ENCODE data around the gene EPS8. TPM values are rescaled to one million over a fixed set of nuclear protein-coding genes. Genes with fewer than 3 reads are reported as not detected.

EPS8 gene
- 117 TPM for total RNA-seq

DNA sequence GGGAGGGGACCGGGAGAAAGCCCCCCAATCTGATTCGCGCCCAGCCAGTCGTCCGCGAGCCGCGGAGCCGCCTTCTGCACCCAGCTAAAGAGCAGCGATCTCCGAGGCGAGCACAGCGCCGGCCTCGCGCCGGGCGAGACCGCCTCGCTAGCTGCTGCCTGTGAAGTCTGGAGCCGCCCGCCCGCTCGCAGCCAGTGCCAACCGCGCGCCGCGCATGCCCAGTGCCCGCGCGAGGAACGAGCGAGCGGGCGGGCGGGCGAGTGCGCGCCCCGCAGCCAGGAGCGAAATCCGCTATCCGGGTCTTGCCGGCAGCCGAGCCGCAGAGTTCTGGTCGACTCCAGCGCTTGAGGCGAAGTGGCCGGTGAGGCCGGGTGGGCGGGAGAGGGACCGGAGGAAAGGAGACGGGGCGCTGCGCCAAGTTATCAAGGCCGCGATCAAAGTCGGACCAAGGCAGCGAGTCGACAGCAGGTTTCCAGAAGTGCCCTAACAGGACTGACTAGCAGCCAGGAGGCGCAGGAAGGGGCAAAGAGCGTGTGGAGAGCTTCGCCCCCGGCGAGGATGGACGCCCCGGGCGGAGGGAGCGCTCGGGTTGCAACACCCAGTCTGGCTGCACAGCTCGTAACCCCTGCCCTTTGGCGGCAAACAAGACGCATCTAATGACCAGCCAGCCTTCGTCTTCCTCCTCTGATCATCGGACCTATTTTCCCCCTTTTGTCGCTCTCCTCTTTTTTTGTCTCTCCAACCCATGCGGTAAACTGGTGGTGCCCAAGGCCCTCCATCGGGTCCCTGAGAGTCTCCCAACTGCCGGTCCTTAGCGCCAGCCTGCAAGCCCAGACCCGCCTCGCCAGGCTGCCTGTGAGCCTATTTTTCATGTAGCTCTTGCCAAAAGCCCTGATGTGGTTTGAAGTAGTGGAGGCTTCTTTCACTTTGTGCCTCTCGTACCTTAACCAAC is at the start of gene EPS8:
Gene EPS8 (minus strand): TSS at position 169 of the 952 bp plus-strand sequence. CDS start 106,437 bp downstream, outside the sequence.
- intact Hi-C loops (cut with DNase I): no loop called here
- ATAC-seq (peak; percentile 96), DNase-seq (ENCODE audit: low spot score) (peak; percentile 96)

DNA sequence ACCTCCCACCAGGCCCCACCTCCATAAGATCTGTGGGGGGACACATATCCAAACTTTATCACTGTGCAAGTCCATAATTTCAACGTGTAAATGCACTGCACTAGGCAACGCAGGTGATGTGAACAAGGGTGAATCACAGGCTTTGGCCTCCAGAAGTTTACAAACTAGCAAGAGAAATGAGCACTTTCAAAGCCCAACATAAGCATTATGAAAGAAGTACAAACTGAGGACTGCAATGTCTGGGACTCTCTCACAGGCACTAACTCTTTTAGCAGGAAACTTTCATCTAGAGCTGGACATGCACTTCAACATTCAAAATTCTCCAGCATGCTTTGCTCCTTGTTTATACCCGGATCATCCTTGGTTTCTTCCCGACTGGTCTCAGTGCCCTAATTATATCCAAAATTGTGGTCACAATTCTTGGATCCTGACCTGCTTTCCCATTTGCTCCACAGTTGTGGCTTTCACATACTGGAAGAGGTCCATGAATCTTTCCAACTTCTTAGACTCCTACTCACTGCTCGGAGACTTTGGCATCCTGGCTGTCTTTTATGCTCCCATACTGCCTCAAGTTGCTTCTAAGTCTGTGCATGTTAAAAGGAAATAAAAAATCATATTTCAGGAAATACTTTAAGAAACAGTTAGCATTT is 48.1 kb upstream of the EPS8 start:
- DNase-seq (ENCODE audit: low spot score) (no peak), ATAC-seq (peak; percentile 84)
- intact Hi-C loops (cut with DNase I): no loop called here

DNA sequence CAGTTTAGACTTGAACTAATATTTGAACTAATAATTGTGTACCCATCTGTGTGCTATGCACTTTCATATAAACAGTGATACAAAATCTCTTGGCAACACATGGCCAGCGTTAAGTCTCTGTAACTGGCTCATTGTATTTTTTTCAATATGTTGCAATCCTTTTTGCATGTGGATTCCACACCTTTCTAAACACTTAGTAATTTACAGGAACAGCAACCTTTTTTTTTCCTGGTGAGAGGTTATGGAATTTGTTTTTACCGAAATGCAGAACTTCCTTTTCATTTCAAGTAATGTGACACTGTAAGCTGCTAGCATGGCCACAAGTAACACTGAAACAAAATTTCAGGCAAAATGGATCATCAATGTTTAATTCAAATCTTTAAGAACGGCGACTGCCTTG is 45.4 kb upstream of the EPS8 start:
- intact Hi-C loops (cut with DNase I): no loop called here
- ATAC-seq (no peak), DNase-seq (ENCODE audit: low spot score) (no peak)

DNA sequence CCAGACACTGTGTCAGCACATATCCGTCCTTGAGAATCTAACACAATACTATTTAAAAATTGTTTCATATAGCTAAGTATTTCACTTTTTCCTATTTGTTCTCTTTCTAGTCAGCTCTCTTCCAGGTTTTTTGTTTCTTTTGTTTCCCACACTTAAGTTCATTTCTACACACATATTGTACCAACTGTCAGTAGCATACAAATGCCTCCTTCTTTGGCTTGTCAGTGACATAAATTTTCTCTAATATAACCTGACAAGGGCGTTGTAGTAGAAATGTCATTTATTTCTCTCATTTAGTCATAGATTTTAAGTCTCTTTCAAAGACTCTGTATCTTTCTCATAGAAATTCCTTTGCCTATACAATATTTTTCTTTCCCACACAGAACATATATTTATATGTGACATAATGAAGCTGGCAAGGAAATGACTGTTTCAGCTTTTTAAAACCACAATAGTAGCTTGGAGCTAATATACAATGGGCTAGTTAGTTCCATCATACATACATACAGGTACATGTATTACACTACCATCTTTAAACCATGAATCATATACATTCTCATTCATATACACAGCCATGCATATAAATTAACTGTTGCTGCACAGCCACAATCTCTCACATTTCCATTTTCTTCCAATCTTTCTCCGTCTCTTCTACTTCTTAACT is 42.3 kb upstream of the EPS8 start:
- ATAC-seq: no peak
- DNase-seq (ENCODE audit: low spot score): no peak
- intact Hi-C loops (cut with DNase I): no loop called here

DNA sequence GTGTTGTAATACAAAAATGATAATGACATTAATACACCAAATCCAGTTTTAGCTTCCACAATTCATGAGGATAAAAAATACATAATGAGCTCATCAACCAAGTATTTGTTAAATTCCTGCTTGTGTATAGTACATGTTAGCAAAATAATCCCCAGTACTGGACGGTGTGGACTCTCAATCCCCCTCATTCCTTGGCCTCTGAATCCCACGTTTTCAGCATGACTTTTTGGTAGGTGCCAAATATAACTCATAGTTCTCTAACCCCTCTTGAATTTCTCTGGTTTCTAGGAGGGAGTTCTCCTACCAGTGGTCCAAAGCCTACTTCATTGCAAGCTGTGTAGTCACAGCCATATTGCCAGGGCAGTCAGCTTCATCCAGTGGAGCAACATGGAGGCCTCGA is 41.4 kb upstream of the EPS8 start:
- no peak for DNase-seq (ENCODE audit: low spot score)
- ATAC-seq: peak; percentile 49
- intact Hi-C loops (cut with DNase I): no loop called here

DNA sequence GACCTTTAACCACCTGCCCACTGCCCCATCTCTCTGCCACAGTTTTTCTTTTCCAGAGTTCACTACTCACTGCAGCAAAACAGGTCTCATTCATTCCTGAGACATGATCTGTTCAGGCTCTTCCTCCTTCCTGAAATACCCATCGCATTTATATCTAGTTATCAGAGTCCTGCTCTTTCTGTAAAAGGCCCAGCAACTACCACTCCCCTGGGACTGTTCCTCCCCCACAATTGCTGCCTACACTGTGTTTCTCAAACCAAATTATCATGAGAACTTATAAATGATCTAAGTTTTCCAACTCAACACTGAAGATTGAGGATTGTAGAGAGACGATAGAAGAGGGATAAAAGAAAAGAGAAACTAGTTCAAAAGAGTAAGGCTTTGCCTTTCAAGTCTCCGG is 40.8 kb upstream of the EPS8 start:
- ATAC-seq (peak; percentile 26), DNase-seq (ENCODE audit: low spot score) (no peak)
- intact Hi-C loops (cut with DNase I): no loop called here

DNA sequence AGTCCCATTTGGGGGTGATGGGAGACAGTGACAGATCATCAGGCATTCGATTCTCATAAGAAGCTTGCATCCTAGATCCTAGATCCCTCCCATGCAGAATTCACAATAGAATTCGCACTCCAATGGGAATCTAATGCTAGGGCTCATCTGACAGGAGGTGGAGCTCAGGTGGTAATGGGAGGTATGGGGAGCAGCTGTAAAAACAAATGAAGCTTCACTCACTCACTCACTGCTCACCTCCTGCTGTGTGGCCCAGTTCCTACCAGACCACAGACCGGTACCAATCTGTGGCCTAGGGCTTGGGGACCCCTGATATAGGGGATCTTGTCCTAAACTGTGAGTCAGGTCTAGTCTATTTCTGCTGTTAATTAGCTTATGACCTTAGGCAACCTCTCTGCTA is 40.1 kb upstream of the EPS8 start:
- DNase-seq (ENCODE audit: low spot score) (no peak), ATAC-seq (no peak)
- intact Hi-C loops (cut with DNase I): no loop called here

DNA sequence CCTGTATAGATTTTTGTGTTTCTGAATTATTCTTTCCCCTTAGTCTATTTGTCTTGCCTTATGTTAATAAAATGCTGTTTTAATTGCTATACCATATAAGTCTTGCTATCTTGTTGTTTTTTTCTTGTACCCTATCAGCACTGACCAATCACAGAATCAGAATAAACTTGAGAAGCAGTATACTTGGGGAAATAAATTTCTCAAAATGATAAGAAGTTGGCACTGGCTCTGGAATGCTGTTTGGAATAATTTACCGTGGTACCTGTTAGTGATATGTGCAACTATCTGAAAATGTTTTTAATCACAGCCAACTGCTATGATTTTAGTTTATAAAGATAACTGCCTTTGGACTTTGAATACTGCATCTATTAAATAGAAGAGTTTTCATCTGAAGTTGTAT is 37.9 kb upstream of the EPS8 start:
- DNase-seq (ENCODE audit: low spot score): no peak
- intact Hi-C loops (cut with DNase I): no loop called here
- ATAC-seq: no peak

DNA sequence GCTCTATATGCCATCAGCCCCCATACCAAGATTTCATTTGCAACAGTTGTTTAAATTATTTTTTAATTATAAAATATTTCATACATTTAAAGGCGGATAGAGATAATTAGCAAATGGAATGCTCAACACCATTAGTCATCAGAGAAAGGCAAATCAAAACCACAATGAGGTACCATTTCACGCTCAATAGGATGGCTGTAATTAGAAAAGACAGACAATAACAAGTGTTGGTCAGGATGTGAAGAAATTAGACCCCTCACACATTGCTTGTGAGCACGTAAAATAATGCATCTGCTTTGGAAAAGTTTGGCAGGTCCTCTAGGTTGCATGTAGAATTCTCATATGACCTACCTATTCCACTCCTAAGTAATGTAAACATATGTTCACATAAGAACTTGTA is 35.3 kb upstream of the EPS8 start:
- ATAC-seq: no peak
- DNase-seq (ENCODE audit: low spot score): no peak
- intact Hi-C loops (cut with DNase I): no loop called here

DNA sequence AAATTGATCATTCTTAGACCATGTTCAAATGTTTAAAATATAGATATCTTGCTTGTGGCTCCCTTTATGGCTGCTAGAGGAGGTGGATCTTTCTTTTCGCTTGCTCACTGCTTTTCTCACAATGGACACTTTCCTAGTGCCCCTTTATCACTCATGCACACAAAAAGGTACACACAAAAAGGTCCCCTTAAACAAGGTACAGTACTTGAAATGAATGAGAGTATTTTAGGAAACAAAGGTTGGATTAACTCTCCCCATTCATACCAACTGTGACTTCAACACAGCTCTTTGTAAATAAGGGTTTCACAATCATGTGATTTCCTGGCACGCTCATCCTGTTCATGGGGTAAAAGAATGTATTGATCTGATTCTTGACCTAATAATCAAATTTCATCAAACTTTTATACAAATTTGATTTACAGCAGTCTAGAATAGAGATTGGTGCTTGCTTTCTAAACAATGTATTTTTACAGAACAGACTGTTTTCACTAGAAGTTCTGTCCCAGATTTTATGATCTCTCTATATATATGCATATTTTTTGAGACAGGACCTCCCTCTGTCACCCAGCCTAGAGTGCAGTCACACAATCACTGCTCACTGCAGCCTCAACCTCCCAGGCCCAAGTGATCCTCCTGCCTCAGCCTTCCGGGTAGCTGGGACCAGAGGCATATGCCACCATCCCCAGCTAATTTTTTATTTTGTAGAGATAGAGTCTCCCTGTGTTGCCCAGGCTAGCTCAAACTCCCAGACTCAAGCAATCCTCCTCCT is 34.4 kb upstream of the EPS8 start:
- DNase-seq (ENCODE audit: low spot score) (no peak), ATAC-seq (no peak)
- intact Hi-C loops (cut with DNase I): no loop called here

DNA sequence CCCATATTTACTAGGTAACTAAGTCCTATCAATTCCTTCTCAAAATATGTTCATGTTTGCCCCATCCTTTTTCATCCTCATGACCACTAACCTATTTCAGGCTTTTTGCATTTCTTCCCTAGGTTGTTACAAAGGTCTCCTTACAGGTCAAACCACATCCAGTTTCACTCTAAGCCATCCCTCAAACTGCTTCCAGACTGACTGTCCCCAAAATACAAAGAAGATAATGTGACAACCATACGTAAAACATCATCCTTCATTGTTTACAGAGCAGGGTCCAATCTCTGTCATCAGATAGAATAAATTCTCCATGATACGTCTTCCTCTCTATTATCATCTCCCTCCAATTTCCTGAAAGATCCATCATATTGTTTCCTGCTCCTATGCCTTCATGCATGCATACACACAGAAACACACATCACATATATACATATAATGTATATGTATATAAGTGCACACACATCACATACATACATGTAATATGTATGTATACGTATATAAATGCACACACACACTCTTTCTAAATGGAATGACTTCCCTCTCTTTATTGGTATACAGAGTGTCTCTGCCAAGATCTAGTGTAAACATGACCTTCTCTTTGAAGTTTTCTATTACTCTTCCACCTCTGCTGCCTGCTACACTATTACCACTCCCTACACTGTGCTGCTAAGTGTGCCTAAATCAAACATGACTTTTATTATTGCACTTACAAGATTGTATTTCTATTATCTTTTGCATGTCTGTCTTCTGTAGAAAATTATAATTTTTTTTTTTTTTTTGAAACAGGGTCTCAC is 30.7 kb upstream of the EPS8 start:
- intact Hi-C loops (cut with DNase I): no loop called here
- ATAC-seq (no peak), DNase-seq (ENCODE audit: low spot score) (no peak)

DNA sequence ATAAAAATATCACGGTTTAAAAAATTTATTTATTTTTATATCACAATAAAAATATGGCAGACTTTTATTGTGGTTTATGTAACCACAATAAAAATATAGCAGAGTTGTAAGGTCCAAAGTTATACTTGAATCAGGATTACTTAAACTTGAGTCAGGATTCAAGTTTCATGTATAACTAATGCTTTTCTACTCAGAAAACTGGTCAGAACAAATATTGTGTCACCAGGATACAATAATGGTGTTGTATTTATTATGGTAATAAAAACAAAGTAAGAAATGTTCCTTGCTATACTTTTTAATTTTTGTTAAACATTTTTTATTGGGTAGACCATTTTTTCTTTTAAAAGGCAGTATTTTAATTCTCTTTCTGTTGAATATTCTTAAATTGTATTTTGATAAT is 29.2 kb upstream of the EPS8 start:
- no peak for ATAC-seq
- intact Hi-C loops (cut with DNase I): no loop called here

DNA sequence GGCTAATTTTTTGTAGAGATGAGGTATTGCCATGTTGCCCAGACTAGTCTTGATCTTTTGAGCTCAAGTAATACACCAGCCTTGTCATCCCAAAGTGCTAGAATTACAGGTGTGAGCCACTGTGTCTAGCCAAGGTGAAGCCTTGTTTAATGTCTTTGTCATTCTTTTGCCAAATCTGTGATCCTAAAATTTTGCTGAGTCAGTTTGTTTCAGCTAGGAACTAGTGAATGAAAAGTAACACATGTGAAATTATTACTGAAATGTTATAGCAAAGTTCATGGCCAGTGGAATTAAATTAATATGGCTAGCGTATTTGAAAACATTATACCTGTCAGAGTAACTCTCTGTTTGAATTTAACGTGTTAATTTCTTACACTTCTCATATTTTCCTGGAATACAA is 26.5 kb upstream of the EPS8 start:
- DNase-seq (ENCODE audit: low spot score) (no peak), ATAC-seq (no peak)
- intact Hi-C loops (cut with DNase I): no loop called here

More for the DNA sequence above, 29.2 kb upstream of the EPS8 start:
- DNase-seq (ENCODE audit: low spot score): no peak

DNA sequence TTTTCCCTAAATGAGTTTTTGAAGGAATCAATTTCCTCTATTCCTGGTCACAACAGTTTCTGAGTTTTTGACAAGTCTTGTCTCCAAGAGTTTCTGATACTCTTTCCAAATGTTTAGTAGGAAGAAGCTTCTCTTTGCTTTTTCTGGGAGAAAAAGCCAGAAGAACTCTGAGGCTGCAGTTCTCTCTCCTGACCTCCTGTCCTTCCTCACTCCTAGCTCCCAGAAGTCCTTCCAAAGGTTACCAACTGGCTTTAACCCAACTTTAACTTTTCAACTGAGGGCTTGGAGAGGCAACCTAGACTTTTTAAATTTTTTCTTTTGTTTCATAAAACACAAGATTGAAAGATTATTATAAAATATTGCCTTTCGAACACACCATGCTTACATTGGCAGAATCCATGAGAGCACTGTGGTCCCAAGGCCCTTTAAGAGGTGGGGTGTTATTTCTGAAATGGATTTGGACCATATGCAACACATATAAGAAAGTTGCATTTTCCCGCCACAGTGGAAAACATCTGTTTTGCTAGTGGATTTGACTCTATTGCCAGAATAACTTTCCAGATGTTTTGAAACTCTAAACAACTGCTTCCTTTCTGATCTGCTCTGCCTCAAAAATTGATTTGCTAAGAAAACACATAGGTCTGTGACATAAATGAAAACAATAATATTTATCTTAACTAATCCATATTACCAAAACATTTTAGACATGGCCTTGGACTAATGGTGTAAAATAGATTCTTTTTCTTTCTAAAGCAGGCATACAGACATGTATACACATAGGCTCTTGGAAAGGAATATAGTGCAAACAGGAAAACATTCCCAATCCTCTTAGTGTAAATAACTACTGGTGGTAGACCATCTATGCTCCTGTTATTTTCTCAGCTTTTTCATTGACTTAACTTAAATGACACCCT is 22.3 kb upstream of the EPS8 start:
- DNase-seq (ENCODE audit: low spot score) (no peak), ATAC-seq (peak; percentile 86)
- intact Hi-C loops (cut with DNase I): no loop called here

DNA sequence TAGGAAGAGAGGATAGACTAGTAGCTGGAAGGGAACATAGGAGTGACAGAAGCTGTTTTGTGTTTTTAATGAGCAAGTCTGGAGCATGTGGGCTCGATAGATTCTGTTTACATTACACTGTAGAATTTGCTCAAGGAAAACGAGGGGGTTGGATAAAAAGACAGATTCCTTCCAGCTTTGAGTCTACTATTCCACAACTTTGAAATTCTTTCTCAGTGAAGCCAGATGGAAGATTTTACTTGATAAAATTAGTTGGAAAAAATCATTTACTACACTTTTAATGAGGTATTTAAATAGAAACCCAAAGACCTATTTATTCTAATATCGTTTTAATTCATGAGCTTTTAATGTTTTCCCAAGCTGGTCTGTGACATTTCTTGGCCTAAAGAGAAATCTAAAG is 19.5 kb upstream of the EPS8 start:
- intact Hi-C loops (cut with DNase I): no loop called here
- no peak for DNase-seq (ENCODE audit: low spot score)
- ATAC-seq: no peak

DNA sequence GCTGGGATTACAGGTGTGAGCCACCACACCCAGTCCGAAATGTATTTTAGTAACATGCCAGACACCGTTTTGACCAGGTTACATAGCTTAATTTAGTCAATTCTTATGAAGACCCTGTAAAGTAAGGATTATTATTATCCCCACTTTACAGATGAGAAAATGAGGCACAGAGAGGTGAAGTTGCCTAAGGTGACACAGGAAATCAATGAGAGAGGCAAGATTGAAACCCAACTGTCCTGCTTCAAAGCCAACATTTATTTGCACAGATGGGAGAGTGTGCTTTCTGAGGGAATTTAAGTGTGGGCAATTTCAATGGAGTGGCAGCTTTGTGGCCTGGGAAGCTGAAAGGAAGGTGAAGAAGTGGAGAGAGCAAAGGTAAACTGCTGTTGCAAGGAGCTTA is 19.1 kb upstream of the EPS8 start:
- intact Hi-C loops (cut with DNase I): no loop called here
- DNase-seq (ENCODE audit: low spot score): no peak
- no peak for ATAC-seq

DNA sequence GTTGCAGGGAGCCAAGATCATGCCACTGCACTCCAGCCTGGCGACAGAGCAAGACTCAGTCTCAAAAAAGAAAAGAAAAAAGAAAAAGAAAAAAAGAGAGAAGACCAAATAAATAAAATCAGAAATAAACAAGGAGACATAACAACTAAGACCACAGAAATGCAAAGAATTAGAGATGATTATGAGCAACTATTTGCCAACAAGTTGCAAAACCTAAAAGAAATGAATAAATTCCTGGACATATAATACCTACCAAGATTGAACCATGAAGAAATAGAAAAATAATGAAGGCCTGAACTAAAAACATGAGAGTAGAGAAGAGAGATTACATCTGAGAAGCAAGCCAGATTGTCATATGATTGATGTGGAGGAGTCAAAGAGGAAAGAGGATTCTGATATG is 17.6 kb upstream of the EPS8 start:
- ATAC-seq: no peak
- no peak for DNase-seq (ENCODE audit: low spot score)
- intact Hi-C loops (cut with DNase I): no loop called here
